NCI-H2171 treated with DMSO at 0.1 percent for 48 hours (cell line): ENCODE data around the gene RASD1.
A peak's percentile ranks its signal among the peaks of the same experiment; 100 is the strongest.

ENCODE experiments used
- DNase-seq: peaks from one replicate; lab custom pipeline; 2025; lab: John Stamatoyannopoulos, UW

RASD1 gene

GRCh38 chr17:17496189-17497064 lies at the start of gene RASD1:
TSS of gene RASD1 (minus strand) at chr17:17496395. CDS start at chr17:17496181, 214 bp downstream.
- DNase-seq, result peak; percentile 78

GRCh38 chr17:17545984-17546383 lies 49.8 kb upstream of the RASD1 start:
- no peak for DNase-seq

- no peak for DNase-seq
Measured at GRCh38 chr17:17545031-17545820, 49.0 kb upstream of the RASD1 start.

- no peak for DNase-seq
Measured at GRCh38 chr17:17542906-17543635, 46.9 kb upstream of the RASD1 start.

GRCh38 chr17:17541640-17542001 lies 45.4 kb upstream of the RASD1 start:
- DNase-seq, result no peak

GRCh38 chr17:17540935-17541639 lies 44.9 kb upstream of the RASD1 start:
- no peak for DNase-seq

GRCh38 chr17:17540278-17540906 lies 44.2 kb upstream of the RASD1 start:
- DNase-seq, result peak; percentile 66

GRCh38 chr17:17539591-17539990 lies 43.4 kb upstream of the RASD1 start:
- no peak for DNase-seq

GRCh38 chr17:17538417-17539391 lies 42.5 kb upstream of the RASD1 start:
- DNase-seq, result peak; percentile 63

GRCh38 chr17:17537311-17538099 lies 41.3 kb upstream of the RASD1 start:
- DNase-seq, result no peak

- no peak for DNase-seq
Measured at GRCh38 chr17:17536702-17537101, 40.5 kb upstream of the RASD1 start.

GRCh38 chr17:17535957-17536356 lies 39.8 kb upstream of the RASD1 start:
- no peak for DNase-seq

- DNase-seq, result no peak
Measured at GRCh38 chr17:17533901-17534441, 37.8 kb upstream of the RASD1 start.

- DNase-seq, result no peak
Measured at GRCh38 chr17:17532991-17533390, 36.8 kb upstream of the RASD1 start.

GRCh38 chr17:17531156-17531555 lies 35.0 kb upstream of the RASD1 start:
- DNase-seq, result peak; percentile 76

GRCh38 chr17:17528696-17529652 lies 32.8 kb upstream of the RASD1 start:
- DNase-seq, result no peak

GRCh38 chr17:17527956-17528500 lies 31.8 kb upstream of the RASD1 start:
- no peak for DNase-seq
